ENCODE results near the gene TAB3. TPM values are rescaled to one million over a fixed set of nuclear protein-coding genes. Genes with fewer than 3 reads are reported as not detected.
"Not testable (repeated sequence)": the region's sequence is repeated elsewhere in the genome, so short reads cannot be mapped to it uniquely, and the experiment has no call there.

Gene TAB3
- total and polyA plus RNA-seq, 7 experiments from 2014 or later = 4.0 to 24.8 (median 18.8) TPM

GRCh38 chrX:30799327-30799726 lies 89.7 kb downstream of the TAB3 start:
- Mint-ChIP-seq H3K4me1 (no peaks in the 10 kb centered on the region), H3K36me3 (no peaks in the 10 kb centered on the region), H3K9me3 (peaks cover 0 to 6% (median 0%) of the 10 kb centered on the region in 11 donors), H3K4me3 (no peak overlapping the region), H3K27ac (no peak overlapping the region), H3K27me3 (no peaks in the 10 kb centered on the region)
- ATAC-seq (no peak), DNase-seq (no peak)
- intact Hi-C loops (cut with micrococcal nuclease) = no loop called here
- peaks cover 0 to 5% (median 0%) of the 10 kb centered on the region in 3 experiments for H3K9me3 ChIP-seq (ENCODE audit: control insufficient read depth in 2 of 3, low read length in 3 of 3)
- no peak overlapping the region for H3K4me3 ChIP-seq (ENCODE audit: low read length)
- no peak overlapping the region for H3K27ac ChIP-seq (ENCODE audit: low read depth, low read length)
- H3K36me3 ChIP-seq (ENCODE audit: control insufficient read depth in 2 of 3, insufficient read depth in 3 of 3, low read length in 3 of 3) = no peaks in the 10 kb centered on the region
- POLR2A ChIA-PET = no interaction called here
- CTCF ChIA-PET = no interaction called here
- no peaks in the 10 kb centered on the region for H3K27me3 ChIP-seq (ENCODE audit: control insufficient read depth in 2 of 2, insufficient read depth in 2 of 2, low read length in 2 of 2)
- H3K4me1 ChIP-seq (ENCODE audit: control insufficient read depth in 2 of 2, insufficient read depth in 2 of 2, low read length in 2 of 2) = no peaks in the 10 kb centered on the region

- Histone ChIP-seq H3K4me1 (ENCODE audit: control insufficient read depth in 2 of 2, insufficient read depth in 2 of 2, low read length in 2 of 2) (no peaks in the 10 kb centered on the region), H3K27me3 (ENCODE audit: control insufficient read depth in 2 of 2, insufficient read depth in 2 of 2, low read length in 2 of 2) (no peaks in the 10 kb centered on the region), H3K36me3 (ENCODE audit: control insufficient read depth in 2 of 3, insufficient read depth in 3 of 3, low read length in 3 of 3) (no peaks in the 10 kb centered on the region), H3K4me3 (ENCODE audit: low read length) (no peak overlapping the region), H3K9me3 (ENCODE audit: control insufficient read depth in 2 of 3, low read length in 3 of 3) (peaks cover 0 to 5% (median 0%) of the 10 kb centered on the region in 3 experiments), H3K27ac (ENCODE audit: low read depth, low read length) (no peak overlapping the region)
- H3K4me1 Mint-ChIP-seq = no peaks in the 10 kb centered on the region
- H3K36me3 Mint-ChIP-seq = no peaks in the 10 kb centered on the region
- no peak overlapping the region for H3K27ac Mint-ChIP-seq
- POLR2A ChIA-PET = no interaction called here
- no peak overlapping the region for H3K4me3 Mint-ChIP-seq
- ATAC-seq (no peak), DNase-seq (no peak)
- H3K9me3 Mint-ChIP-seq = peaks cover 0 to 11% (median 0%) of the 10 kb centered on the region in 11 donors
- CTCF ChIA-PET = no interaction called here
- H3K27me3 Mint-ChIP-seq = no peaks in the 10 kb centered on the region
- intact Hi-C loops (cut with micrococcal nuclease) = no loop called here
These were observed 90.2 kb downstream of the TAB3 start for GRCh38 chrX:30798810-30799209.

- H3K4me1 ChIP-seq (ENCODE audit: control insufficient read depth in 2 of 2, insufficient read depth in 2 of 2, low read length in 2 of 2); H3K27me3 ChIP-seq (ENCODE audit: control insufficient read depth in 2 of 2, insufficient read depth in 2 of 2, low read length in 2 of 2); CTCF ChIA-PET; H3K27me3 Mint-ChIP-seq; ATAC-seq; H3K36me3 ChIP-seq (ENCODE audit: control insufficient read depth in 2 of 3, insufficient read depth in 3 of 3, low read length in 3 of 3); H3K27ac ChIP-seq (ENCODE audit: low read depth, low read length); H3K4me3 ChIP-seq (ENCODE audit: low read length); H3K36me3 Mint-ChIP-seq; DNase-seq; H3K9me3 ChIP-seq (ENCODE audit: control insufficient read depth in 2 of 3, low read length in 3 of 3); POLR2A ChIA-PET; H3K27ac Mint-ChIP-seq; intact Hi-C loops (cut with micrococcal nuclease); H3K4me1 Mint-ChIP-seq; H3K4me3 Mint-ChIP-seq: not testable (repeated sequence)
- peaks cover 0 to 25% (median 0%) of the 10 kb centered on the region in 11 donors for H3K9me3 Mint-ChIP-seq
These were observed 91.8 kb downstream of the TAB3 start for GRCh38 chrX:30797301-30797700.

- ChIA-PET CTCF (no interaction called here), POLR2A (no interaction called here)
- H3K27me3 ChIP-seq (ENCODE audit: control insufficient read depth in 2 of 2, insufficient read depth in 2 of 2, low read length in 2 of 2) = no peaks in the 10 kb centered on the region
- Mint-ChIP-seq H3K27ac (no peak overlapping the region), H3K36me3 (no peaks in the 10 kb centered on the region), H3K27me3 (no peaks in the 10 kb centered on the region), H3K9me3 (peaks cover 0 to 25% (median 0%) of the 10 kb centered on the region in 11 donors), H3K4me1 (no peaks in the 10 kb centered on the region), H3K4me3 (no peak overlapping the region)
- no peaks in the 10 kb centered on the region for H3K36me3 ChIP-seq (ENCODE audit: control insufficient read depth in 2 of 3, insufficient read depth in 3 of 3, low read length in 3 of 3)
- H3K4me1 ChIP-seq (ENCODE audit: control insufficient read depth in 2 of 2, insufficient read depth in 2 of 2, low read length in 2 of 2) = no peaks in the 10 kb centered on the region
- no peak overlapping the region for H3K4me3 ChIP-seq (ENCODE audit: low read length)
- DNase-seq = no peak
- intact Hi-C loops (cut with micrococcal nuclease) = no loop called here
- no peak for ATAC-seq
- peaks cover 0 to 3% (median 0%) of the 10 kb centered on the region in 3 experiments for H3K9me3 ChIP-seq (ENCODE audit: control insufficient read depth in 2 of 3, low read length in 3 of 3)
- no peak overlapping the region for H3K27ac ChIP-seq (ENCODE audit: low read depth, low read length)
These were observed 92.8 kb downstream of the TAB3 start for GRCh38 chrX:30795981-30796958.

- CTCF ChIA-PET = no interaction called here
- no peaks in the 10 kb centered on the region for H3K4me1 Mint-ChIP-seq
- ATAC-seq = no peak
- Histone ChIP-seq H3K9me3 (ENCODE audit: control insufficient read depth in 2 of 3, low read length in 3 of 3) (peaks cover 0 to 3% (median 0%) of the 10 kb centered on the region in 3 experiments), H3K4me3 (ENCODE audit: low read length) (no peak overlapping the region), H3K27ac (ENCODE audit: low read depth, low read length) (no peak overlapping the region), H3K4me1 (ENCODE audit: control insufficient read depth in 2 of 2, insufficient read depth in 2 of 2, low read length in 2 of 2) (no peaks in the 10 kb centered on the region), H3K27me3 (ENCODE audit: control insufficient read depth in 2 of 2, insufficient read depth in 2 of 2, low read length in 2 of 2) (no peaks in the 10 kb centered on the region), H3K36me3 (ENCODE audit: control insufficient read depth in 2 of 3, insufficient read depth in 3 of 3, low read length in 3 of 3) (no peaks in the 10 kb centered on the region)
- no peak overlapping the region for H3K4me3 Mint-ChIP-seq
- H3K27me3 Mint-ChIP-seq = no peaks in the 10 kb centered on the region
- intact Hi-C loops (cut with micrococcal nuclease) = no loop called here
- POLR2A ChIA-PET = no interaction called here
- no peaks in the 10 kb centered on the region for H3K36me3 Mint-ChIP-seq
- peaks cover 0 to 34% (median 0%) of the 10 kb centered on the region in 11 donors for H3K9me3 Mint-ChIP-seq
- no peak for DNase-seq
- no peak overlapping the region for H3K27ac Mint-ChIP-seq
These were observed 94.6 kb downstream of the TAB3 start for GRCh38 chrX:30794497-30794896.

- peaks cover 0 to 3% (median 0%) of the 10 kb centered on the region in 3 experiments for H3K9me3 ChIP-seq (ENCODE audit: control insufficient read depth in 2 of 3, low read length in 3 of 3)
- H3K4me3 Mint-ChIP-seq = no peak overlapping the region
- H3K27me3 ChIP-seq (ENCODE audit: control insufficient read depth in 2 of 2, insufficient read depth in 2 of 2, low read length in 2 of 2) = no peaks in the 10 kb centered on the region
- H3K36me3 Mint-ChIP-seq = no peaks in the 10 kb centered on the region
- H3K4me3 ChIP-seq (ENCODE audit: low read length) = no peak overlapping the region
- no peaks in the 10 kb centered on the region for H3K36me3 ChIP-seq (ENCODE audit: control insufficient read depth in 2 of 3, insufficient read depth in 3 of 3, low read length in 3 of 3)
- H3K4me1 Mint-ChIP-seq = no peaks in the 10 kb centered on the region
- CTCF ChIA-PET = no interaction called here
- H3K4me1 ChIP-seq (ENCODE audit: control insufficient read depth in 2 of 2, insufficient read depth in 2 of 2, low read length in 2 of 2) = no peaks in the 10 kb centered on the region
- H3K27me3 Mint-ChIP-seq = no peaks in the 10 kb centered on the region
- POLR2A ChIA-PET = no interaction called here
- DNase-seq (no peak), ATAC-seq (no peak)
- H3K27ac Mint-ChIP-seq = no peak overlapping the region
- H3K27ac ChIP-seq (ENCODE audit: low read depth, low read length) = no peak overlapping the region
- intact Hi-C loops (cut with micrococcal nuclease) = no loop called here
- H3K9me3 Mint-ChIP-seq = peaks cover 0 to 40% (median 0%) of the 10 kb centered on the region in 11 donors
These were observed 95.3 kb downstream of the TAB3 start for GRCh38 chrX:30793767-30794103.

Data from naive thymus-derived CD4-positive, alpha-beta T cell (primary cell).